GM18517 (cell line): Measurements from ENCODE around the gene MFN2.
A peak's percentile ranks its signal among the peaks of the same experiment; 100 is the strongest.
"Not testable (repeated sequence)": the region's sequence is repeated elsewhere in the genome, so short reads cannot be mapped to it uniquely, and the experiment has no call there.

ENCODE experiments used
- ATAC-seq: cut with Tn5 transposase; IDR thresholded peaks from one replicate; pipeline ENCODE4 v1.9.1; 2021; ENCODE audit warnings: mild to moderate bottlenecking, moderate library complexity; ENCODE audit not compliant: unreplicated experiment

MFN2 gene

DNA sequence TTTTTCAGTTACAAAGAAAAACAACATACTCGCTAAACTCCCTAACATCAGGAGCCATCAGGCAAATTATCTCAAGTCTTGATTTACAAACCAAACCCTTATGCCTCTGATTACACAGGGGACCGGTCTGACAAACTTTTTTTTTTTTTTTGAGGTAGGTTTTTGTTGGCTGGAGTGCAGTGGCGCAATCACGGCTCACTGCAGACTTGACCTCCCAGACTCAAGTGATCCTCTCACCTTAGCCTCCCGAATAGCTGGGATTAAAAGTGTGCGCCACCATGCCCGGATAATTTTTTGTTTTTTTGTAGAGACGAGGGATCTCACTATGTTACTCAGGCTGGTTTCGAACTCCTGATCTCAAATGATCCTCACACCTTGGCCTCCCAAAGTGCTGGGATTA lies 35.3 kb downstream of the MFN2 start:
- no peak for ATAC-seq

DNA sequence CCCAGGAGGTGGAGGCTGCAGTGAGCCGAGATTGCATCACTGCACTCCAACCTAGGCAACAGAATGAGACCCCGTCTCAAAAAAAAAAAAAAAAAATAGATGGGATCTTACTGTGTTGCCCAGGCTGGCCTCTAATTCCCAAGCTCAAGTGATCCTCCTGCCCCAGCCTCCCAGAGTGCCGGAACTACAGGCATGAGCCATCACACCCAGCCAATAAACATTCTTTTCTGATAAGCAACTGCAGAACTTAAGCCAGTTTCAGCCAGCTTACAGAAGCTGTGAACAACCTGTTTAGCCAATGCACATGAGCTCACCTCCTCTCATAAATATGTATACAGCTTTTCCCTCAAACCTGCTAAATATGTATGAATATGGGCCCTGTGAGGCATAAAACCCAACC lies 35.9 kb downstream of the MFN2 start:
- no peak for ATAC-seq

DNA sequence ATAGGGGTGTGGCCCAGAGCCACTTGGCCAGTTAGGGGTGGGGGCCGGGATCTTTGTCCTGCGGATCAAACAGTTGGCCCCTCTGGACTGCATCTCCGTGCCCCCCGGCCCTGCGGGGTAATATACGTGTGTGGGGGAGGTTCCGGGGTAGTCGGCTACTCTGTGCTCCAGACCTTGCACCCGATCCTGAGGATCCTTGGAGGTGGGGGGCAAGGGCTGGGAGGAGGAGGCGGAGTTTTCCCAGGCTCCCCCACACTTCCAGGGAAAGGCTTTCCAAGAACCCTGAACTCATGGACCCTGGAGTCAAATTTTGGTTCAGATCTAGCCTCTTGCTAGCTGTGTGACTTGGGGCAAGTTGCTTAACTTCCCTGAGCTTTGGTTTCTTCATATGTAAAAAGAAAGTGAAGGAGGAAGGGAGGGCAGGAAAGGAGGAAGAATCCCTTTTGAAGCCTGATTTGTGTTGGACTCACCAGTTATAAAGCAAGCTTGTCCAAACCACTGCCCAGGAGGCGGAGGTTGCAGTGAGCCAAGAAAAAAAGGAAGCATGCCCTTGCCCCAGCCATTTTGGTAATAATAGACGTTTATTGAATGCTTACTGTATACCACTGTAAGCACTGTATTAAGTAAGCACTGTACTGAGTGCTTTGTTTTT lies 39.7 kb downstream of the MFN2 start:
- ATAC-seq, result no peak

DNA sequence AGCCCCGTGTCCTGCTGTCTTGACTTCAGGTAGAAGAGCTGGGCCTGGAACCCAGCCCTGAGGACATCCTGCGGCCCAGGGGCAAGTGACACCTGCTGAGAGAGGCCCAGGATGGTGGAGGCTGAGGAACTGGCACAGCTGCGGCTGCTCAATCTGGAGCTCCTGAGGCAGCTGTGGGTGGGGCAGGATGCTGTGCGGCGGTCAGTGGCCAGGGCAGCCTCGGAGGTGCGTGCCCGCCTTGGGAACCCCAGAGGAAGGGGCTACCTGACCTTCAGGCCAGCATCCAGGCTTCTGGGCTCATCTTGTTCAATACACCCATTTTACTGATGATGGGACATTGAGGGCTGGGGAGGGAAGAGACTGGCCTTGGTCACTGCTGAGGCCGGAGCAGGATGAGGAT lies 41.4 kb downstream of the MFN2 start:
- ATAC-seq, result no peak

DNA sequence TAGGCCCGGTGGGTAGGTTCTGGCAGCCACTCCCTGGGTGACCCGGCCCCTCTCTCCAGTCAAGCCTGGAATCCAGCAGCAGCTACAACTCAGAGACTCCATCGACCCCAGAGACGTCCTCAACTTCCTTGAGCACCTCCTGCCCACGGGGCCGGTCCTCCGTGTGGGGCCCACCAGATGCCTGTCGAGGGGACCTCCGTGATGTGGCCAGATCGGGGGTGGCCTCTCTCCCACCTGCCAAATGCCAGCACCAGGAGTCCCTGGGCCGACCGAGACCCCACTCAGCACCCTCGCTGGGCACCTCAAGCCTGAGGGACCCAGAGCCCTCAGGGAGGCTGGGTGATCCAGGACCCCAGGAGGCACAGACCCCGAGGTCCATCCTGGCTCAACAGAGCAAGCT lies 41.8 kb downstream of the MFN2 start:
- no peak for ATAC-seq

DNA sequence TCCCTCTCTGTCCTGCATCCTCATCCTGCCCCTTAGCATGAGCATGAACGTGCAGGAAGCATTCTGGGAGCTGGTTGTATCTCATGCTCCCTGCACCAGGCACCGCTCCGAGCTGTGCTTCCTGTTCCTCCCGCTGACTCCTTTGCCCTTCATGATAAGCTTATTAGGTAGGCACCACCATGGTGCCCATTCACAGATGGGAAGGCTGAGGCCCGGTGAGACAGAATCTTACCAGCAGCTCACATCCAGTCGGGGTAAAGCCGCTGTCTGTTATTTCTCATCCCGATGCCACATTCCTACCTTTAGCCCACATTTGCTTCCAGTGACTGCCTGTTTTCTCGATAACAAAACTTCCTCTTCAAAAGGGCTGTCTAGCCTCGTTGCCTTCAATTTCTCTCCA lies 46.3 kb downstream of the MFN2 start:
- ATAC-seq, result no peak

DNA sequence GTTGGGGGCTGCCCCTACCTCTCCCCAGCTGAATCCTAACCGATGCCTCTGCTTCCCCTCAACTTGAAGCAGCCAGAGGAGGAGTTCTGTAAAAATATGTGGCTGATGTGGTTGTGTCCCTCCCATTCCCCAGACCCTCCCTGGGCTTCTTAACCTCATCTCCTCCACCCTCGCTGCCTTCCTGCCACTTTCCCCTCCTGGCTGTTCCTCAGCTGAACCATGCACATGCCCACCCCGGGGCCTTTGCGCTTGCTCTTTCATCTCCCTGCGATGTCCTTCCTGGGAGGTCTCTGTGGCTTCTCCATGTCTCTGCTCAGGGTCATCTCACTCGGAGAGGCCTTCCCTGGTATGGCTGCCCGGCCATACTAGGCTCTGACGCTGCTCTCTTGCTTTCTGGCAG lies 48.0 kb downstream of the MFN2 start:
- ATAC-seq, result no peak

DNA sequence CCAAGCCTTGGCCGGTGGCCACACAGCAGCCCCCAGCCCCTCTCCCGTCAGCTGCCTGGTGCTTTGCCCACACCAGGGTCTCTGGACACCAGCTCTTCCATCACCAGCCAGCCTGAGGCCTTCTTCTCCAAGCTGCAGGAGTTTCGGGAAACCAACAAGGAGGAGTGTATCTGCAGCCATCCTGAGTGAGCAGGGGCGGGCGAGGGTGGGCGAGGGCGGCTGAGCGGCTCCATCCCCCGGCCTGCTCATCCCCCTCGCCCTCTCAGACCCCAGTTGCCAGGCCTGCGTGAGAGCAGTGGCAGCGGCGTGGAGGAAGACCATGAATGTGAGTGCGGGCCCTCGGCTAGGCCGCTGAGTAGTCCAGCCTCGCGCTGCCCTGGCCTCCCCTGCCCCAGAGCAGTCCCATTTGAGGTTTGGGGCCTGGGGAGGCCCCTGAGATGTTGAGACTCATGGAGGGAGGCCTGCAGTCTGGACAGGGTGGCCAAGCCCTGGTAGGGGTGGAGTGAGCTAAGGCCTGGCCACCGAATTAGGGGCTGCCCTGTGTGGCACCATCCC lies 48.8 kb downstream of the MFN2 start:
- no peak for ATAC-seq

DNA sequence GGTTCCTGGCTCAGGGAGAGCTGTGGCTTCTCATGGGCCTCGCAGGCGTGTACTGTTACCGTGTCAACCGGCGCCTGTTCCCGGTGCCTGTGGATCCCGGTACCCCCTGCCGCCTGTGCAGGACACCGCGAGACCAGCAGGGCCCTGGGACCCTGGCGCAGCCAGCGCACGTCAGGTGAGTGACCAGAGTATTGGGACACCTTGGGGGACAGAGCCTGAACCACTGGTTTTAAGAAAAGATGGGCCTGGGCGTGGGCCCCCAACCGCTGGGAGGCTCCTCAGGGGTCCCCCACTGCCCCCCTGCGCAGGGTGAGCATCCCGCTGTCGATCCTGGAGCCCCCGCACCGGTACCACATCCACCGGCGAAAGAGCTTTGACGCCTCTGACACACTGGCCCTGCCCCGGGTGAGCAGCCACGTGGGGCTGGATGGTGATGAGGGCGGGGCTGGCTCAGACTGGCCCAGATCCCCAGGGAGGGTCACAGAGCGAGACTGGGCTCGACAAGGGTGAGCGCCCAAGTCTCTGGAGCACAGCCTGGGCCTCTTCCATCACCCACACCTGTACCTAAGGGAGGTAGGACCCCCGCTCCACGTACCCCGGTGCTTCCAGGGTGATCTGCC lies 49.6 kb downstream of the MFN2 start:
- ATAC-seq, result no peak

DNA sequence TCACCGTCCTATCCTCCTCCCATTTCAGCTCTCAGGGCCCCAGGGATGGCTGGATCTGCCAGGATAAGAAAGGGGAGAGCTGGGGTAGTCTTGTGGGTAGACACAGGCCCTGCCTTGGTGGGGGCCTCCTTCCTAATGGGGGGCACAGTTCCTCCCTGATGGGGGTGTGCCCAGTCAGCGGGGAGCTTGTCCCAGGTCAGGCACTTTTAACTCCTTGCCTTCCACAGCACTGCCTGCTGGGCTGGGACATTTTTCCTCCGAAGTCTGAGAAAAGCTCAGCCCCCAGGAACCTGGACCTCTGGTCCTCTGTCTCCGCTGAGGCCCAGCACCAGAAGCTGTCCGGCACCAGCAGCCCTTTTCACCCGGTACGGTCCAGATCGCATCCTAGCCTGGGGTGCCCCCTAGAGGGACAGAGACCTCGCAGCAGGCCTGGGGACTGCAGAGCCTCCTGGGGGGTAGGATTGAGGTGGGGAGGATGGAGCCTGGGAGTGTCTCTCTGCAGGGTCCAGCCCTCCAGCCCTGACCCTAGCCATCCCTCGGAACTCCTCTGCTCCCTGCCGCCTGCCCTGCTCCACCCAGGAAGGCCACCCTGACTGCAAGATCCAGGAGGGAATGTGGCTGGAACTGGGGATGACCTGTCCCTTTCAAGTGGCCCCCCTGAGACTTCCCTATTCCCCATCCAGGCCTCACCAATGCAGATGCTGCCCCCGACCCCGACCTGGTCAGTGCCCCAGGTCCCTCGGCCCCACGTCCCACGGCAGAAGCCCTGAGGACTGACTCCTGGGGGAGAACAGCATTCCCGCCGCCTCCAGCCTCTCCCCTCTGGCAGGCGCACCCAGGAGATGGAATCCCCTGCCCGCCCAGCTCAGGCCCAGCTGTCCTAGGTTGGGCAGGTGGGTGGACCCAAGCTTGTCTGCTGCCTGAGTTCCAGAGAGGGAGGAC lies 51.1 kb downstream of the MFN2 start:
- no peak for ATAC-seq

DNA sequence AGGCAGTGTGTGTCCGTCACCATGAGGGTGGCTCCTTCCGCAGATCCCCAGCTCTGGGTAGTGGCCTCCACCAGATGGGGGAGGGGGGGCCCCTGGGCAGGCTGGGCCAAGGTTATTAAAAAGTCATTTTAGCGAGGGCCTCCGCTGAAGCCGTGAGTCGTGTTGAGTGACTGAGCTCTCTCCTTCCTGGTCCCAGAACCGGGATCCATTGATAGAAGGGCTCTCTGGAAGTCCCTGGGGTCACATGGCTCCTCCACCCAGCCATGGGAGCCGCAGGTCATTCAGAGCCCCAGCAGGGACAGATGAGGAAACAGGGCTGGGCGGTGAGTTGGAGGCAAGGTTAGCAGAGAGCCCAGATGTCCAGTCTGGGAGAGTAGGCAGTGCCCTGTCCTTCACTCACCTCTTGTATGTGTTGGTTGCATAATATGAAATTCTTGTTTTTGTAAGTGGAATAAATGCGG lies 51.9 kb downstream of the MFN2 start:
- ATAC-seq, result no peak

DNA sequence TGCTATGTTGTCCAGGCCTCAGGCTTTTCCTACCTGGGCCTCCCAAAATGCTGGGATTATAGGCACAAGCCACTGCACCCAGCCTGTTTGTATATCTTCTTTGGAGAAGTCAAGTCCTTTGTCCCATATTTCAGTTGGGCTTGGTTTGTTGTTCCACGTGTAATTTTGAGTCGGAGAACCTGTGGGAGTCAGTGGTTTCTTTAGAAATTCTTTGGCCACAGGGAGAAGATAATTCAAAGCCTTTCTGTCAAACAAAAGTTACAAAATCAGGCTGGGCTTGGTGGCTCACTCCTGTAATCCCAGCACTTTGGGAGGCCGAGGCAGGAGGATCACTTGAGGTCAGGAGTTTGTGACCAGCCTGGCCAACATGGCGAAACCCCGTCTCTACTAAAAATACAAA lies 53.2 kb downstream of the MFN2 start:
- ATAC-seq, result not testable (repeated sequence)

DNA sequence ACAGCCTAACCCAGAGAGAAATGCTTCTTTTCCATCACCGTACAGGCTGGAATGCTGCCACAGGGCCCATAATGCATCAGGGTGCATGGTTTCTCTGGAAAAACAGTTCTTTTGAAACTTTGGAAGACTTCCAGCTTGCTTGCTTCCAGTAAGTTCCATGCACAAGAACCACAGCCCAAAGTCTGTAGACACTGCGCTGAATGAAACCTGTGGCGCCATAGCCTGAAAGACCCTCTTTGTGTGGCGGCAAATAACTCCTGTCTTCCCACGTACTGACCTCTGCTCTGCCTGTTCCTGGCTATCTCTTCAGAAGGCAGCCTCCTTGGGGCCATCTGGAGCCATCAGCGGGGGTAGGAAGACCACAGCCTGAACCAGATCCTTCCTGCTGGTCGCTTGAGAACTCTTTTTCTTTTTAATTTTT lies 54.1 kb downstream of the MFN2 start:
- ATAC-seq, result no peak

DNA sequence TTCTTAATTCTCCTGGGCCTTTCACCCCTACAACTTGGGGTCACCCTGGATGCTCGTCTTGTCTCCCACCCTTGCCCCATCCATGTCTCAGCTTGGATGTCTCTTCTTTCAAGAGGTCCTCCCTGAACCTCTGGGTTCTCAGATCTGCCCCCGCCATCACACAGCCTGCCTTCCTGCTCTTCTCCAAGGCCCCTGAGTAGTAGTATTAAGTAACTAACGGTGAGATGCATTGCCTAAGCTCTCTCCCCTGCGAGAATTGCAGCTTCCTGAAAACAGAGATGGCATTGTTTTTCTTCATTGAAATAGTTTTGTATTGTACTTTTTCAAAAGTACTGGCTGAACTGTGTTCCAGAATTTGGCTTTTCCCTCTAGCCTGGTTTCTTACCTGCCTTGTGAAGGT lies 55.1 kb downstream of the MFN2 start:
- no peak for ATAC-seq

DNA sequence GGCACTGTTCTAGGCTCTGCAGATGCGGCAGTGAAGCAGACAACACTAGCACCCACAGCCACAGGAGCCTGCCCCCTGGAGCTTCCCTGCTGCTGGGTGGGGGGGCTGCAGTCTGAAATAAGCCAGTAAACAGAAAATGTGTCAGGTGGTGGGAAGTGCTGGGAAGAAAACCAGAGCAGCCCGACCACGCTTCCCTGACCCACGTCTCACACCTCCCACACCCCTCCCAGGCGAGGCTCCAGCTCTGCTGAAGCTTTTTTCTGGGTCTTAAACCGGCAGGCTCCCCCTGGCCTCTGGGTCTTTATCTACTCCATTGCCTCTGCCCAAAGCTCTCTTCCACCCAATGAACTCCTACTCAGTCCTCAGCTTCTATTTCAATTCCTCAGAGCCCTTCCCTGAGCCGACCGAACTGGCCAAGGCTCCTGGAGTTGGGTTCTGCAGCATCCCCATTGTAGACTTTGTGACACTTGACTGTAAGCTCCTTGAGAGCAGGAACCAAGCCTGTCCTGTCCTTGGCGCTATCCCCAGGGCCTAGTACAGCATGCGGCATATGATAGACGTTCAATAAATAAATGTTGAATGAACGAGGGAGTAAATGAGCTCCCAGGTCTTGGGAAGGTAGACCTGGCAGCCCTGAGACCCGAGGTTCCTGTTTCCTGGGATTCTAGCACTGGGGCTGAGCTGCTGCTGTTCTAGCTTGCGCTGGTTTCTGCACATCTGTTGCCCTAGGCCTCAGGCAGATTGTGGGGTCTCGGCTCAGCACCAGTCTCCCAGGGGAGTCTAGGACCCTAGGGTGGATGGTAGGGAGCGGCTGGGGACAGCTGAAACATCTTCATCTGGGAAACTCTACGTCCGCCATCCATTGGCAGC lies 57.5 kb downstream of the MFN2 start:
- no peak for ATAC-seq

DNA sequence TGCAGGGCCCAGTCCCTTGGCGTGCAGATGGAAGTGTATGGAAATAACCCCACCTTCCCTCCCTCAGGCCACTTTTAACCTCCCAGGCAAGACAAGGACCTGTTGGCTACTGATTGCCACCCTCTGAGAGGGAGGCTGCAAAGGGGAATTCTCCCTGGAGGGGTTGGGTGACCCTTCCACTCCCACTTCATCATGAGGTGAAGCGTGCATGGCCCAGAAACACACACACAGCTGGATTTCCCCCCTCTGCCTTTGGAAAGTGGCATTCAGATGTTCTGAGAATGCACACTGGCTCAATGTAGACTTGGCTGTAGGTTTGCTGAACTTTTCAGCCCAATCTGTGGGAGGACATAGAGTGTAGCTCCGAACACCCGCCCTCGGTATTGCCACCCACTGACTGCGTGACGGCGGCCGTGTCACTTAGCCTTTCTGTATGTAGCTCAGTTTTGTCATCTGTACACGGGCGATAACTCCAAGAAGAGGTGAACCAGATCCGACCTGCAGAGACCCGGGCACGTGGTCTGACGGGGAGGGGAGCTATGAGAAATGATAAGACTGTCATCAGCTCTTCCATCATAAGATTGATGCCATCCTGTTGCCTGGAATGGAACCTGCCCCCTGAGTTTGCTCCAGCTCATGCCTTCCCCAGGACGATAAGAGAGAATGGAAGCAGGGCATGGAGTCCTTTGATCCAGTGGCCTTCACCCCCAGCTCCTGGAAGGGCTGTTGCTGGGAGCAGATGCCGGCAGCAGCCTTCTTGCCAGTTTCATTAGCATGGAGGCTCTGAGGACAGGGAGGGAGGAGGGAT lies 58.3 kb downstream of the MFN2 start:
- ATAC-seq, result no peak

DNA sequence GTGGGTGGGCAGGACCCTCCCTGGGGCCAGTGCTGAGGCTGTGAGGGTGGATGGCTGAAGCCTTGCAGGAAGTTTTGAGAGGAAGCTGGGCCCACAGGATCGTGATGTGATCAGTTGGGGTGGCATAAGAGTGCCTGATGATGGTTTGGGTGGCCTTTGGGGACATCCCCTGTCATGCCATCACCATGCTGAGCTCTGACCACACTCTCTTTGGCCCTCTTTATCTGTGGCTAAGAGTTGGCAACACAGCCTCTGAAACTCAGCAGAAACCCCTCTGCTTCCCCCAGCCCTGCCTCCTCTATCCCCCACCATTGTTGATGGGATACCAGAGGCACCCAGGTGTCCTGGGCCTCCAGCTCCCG lies 58.9 kb downstream of the MFN2 start:
- ATAC-seq, result no peak

DNA sequence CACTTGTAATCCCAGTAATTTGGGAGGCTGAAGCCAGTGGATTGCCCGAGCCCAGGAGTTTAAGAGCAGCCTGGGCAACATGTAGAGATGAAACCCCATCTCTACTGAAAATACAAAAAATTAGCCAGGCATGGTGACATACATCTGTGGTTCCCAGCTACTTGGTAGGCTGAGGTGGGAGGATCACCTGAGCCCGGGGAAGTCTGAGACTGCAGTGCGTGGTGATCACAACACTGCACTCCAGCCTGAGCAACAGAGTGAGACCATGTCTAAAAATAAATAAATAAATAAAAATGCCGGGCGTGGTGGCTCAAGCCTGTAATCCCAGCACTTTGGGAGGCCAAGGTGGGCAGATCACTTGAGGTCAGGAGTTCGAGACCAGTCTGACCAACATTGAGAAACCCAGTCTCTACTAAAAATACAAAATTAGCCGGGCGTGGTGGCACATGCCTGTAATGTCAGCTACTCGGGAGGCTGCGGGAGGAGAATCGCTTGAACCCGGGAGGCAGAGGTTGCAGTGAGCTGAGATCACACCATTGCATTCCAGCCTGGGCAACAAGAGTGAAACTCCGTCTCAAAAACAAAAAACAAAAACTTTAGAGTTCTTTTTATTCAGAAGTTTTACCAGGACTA lies 59.7 kb downstream of the MFN2 start:
- ATAC-seq, result not testable (repeated sequence)

DNA sequence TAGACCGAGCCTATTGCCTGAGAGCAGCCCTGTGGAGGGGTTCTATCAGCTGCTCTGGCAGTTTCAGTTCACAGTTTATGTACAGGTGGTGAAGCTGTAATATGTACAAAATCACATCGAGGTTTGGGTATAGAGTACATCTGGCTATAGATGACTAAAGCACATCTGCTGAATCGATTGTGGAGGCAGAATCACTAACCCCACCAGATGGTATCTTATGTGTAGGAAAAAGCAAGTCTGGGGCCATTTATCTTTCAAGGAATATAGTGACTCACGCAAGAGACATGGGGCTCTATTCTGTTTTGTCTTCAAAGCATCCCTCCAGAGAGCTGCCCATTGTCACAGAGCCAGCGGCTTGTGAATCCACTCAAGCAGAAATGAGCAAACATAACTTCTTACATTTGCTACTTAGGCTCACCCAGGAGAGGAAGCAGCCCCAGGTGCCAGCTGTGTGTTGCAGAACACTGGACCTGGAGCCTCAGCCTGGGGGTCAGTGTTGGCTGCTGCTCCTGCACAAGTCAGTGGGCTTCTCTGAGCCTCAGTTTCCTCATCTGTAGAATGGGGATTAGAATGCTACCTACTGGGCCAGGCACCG lies 60.3 kb downstream of the MFN2 start:
- peak; percentile 76 for ATAC-seq
